Measurements from ENCODE around the gene FNBP1L. TPM values are rescaled to one million over a fixed set of nuclear protein-coding genes. Genes with fewer than 3 reads are reported as not detected.
"Not testable (repeated sequence)": the region's sequence is repeated elsewhere in the genome, so short reads cannot be mapped to it uniquely, and the experiment has no call there.

The FNBP1L gene
- total RNA-seq, 1 experiment from 2014 or later: 21.4 TPM

DNA sequence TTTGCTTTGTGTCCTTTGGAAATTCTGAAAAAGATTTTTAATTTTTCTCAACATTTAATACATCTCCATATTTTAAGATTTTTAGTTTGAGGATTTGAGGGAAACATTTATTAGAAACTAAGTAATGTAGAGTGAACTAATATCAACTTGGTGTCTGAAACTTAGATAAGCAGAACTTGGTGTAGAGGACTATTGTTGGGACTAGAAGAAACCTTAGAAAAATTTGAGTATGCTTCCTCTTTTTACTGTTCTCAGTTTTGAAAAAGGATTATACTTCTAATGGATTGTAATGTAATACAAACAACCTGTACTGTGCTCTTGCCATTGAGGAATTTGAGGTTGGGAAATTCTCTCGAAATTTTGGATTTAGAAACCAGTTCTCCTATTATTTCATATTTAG, 2.4 kb downstream of the FNBP1L start:
- peaks cover 5% of the 10 kb centered on the region; the same call in 1 of the 2 replicates for H3K27me3 ChIP-seq (replicated peaks)
- H3K4me3 ChIP-seq: no peak overlapping the region
- no peak for DNase-seq (ENCODE audit: low read depth in 1 of 2, low spot score in 2 of 2)
- peaks cover 8% of the 10 kb centered on the region for H3K4me1 ChIP-seq (replicated peaks)
- no peaks in the 10 kb centered on the region for H3K9me3 ChIP-seq (replicated peaks)
- H3K27ac ChIP-seq: no peak overlapping the region
- peaks cover 5% of the 10 kb centered on the region for H3K36me3 ChIP-seq

DNA sequence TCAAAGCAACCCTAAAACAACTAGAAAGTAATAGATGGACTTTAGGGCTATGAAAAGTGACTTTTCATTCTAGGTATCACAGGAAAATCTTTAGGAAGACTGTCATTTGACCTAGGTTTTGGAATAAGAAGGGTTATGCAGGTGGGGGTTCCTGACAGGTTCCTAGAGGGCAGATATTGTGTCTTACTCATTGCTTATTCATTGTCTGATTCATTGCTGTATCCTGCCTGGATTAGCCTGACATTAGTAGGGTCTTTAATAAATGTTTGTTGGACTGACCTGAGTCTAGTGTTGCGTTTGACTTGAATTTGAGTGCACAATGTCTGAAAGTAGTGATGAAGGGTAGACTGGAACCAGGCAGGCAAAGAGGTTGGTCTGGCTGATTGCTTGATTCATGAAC, 6.0 kb downstream of the FNBP1L start:
- peaks cover 5% of the 10 kb centered on the region; the same call in 1 of the 2 replicates for H3K27me3 ChIP-seq (replicated peaks)
- no peak overlapping the region for H3K27ac ChIP-seq
- H3K9me3 ChIP-seq (replicated peaks): no peaks in the 10 kb centered on the region
- peaks cover 6% of the 10 kb centered on the region for H3K4me1 ChIP-seq (replicated peaks)
- H3K4me3 ChIP-seq: no peak overlapping the region
- H3K36me3 ChIP-seq: no peaks in the 10 kb centered on the region
- DNase-seq (ENCODE audit: low read depth in 1 of 2, low spot score in 2 of 2): no peak

DNA sequence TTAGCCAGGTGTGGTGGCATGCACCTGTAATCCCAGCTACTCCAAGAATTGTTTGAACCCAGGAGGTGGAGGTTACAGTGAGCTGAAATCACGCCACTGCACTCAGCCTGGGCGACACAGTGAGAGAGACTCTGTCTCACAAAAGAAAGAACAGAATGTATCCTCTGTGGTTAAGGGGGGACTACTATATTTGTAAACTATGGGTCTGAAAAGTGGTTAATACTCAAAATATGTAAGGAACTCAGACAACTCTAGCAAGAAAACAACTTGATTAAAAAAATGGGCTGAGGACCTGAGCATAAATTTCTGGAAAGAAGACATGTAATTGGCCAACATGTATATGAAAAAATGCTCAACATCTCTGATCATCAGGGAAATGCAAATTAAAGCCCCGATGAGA, 11.2 kb downstream of the FNBP1L start:
- no peaks in the 10 kb centered on the region for H3K27me3 ChIP-seq (replicated peaks)
- H3K9me3 ChIP-seq (replicated peaks): no peaks in the 10 kb centered on the region
- no peak for DNase-seq (ENCODE audit: low read depth in 1 of 2, low spot score in 2 of 2)
- no peaks in the 10 kb centered on the region for H3K4me1 ChIP-seq (replicated peaks)
- no peaks in the 10 kb centered on the region for H3K36me3 ChIP-seq
- no peak overlapping the region for H3K27ac ChIP-seq
- H3K4me3 ChIP-seq: no peak overlapping the region

DNA sequence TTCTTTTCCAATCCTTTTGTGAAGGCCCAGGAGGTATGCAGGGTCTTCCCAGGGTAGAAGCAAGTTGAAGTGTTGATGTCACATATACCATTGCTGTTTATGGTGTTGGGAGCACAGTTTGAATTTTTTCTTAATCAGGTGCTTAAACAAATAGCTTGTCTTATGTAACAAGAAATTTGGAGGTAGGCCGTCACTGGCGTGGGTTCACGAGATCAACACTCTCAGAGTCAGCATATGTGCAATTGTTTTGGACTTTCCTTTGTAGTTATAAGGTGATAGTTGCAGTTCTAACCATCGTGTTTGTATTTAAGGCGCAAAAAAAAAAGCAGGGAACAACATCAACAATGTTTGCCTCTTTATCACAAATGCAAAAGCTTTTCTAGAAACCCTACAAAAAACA, 13.3 kb downstream of the FNBP1L start:
- no peak for DNase-seq (ENCODE audit: low read depth in 1 of 2, low spot score in 2 of 2)
- Histone ChIP-seq H3K27me3 (replicated peaks) (no peaks in the 10 kb centered on the region), H3K36me3 (no peaks in the 10 kb centered on the region), H3K4me1 (replicated peaks) (no peaks in the 10 kb centered on the region), H3K27ac (no peak overlapping the region), H3K9me3 (replicated peaks) (no peaks in the 10 kb centered on the region), H3K4me3 (no peak overlapping the region)

DNA sequence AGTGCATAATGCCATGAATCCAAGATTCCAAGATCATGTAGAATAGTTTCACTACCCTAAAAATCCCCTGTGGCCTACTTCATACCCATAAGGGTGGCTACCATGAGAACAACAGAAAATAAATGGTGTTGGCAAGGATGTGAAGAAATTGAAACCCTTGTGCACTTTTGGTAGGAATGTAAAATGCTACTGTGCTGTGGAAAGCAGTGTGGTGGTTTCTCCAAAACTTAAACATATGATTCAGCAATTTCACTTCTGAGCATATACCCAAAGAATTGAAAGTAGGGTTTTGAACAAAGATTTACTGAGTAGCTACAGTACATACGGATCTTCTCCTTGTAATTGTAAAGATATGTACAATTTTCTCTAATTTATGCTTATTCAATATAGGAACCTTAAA, 16.0 kb downstream of the FNBP1L start:
- H3K36me3 ChIP-seq: no peaks in the 10 kb centered on the region
- H3K4me3 ChIP-seq: no peak overlapping the region
- H3K27ac ChIP-seq: no peak overlapping the region
- no peaks in the 10 kb centered on the region for H3K27me3 ChIP-seq (replicated peaks)
- no peak for DNase-seq (ENCODE audit: low read depth in 1 of 2, low spot score in 2 of 2)
- no peaks in the 10 kb centered on the region for H3K4me1 ChIP-seq (replicated peaks)
- H3K9me3 ChIP-seq (replicated peaks): no peaks in the 10 kb centered on the region

DNA sequence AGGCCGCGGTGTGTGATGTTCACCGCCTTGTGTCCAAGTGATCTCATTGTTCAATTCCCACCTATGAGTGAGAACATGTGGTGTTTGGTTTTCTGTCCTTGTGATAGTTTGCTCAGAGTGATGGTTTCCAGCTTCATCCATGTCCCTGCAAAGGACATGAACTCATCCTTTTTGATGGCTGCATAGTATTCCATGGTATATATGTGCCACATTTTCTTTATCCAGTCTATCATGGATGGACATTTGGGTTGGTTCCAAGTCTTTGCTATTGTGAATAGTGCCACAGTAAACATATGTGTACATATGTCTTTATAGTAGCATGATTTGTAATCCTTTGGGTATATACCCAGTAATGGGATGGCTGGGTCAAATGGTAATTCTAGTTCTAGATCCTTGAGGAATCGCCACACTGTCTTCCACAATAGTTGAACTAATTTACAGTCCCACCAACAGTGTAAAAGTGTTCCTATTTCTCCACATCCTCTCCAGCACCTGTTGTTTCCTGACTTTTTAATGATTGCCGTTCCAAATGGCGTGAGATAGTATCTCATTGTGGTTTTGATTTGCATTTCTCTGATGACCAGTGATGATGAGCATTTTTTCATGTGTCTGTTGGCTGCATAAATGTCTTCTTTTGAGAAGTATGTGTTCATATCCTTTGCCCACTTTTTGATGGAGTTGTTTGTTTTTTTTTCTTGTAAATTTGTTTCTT, 17.6 kb downstream of the FNBP1L start:
- H3K36me3 ChIP-seq; H3K4me1 ChIP-seq (replicated peaks); H3K27me3 ChIP-seq (replicated peaks); H3K27ac ChIP-seq; H3K4me3 ChIP-seq; DNase-seq (ENCODE audit: low read depth in 1 of 2, low spot score in 2 of 2); H3K9me3 ChIP-seq (replicated peaks): not testable (repeated sequence)

DNA sequence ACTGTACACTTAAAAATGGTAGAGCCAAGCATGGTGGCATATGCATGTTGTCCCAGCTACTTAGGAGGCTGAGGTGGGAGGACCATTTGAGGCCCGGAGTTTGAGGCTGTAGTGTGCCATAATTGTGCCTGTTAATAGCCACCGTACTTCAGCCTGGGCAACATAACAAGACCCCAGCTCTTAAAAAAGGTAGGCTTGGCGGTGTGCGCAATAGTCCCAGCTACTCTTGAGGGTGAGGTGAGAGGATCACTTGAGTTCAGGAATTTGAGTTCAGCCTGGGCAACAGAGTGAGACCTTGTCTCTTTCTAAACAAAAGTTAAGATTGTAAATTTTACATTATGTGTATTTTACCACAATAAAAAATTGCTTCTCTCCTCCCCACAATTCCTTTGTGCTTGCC, 19.7 kb downstream of the FNBP1L start:
- Histone ChIP-seq H3K27ac (no peak overlapping the region), H3K4me3 (no peak overlapping the region), H3K9me3 (replicated peaks) (no peaks in the 10 kb centered on the region), H3K36me3 (no peaks in the 10 kb centered on the region), H3K4me1 (replicated peaks) (no peaks in the 10 kb centered on the region), H3K27me3 (replicated peaks) (no peaks in the 10 kb centered on the region)
- DNase-seq (ENCODE audit: low read depth in 1 of 2, low spot score in 2 of 2): no peak

DNA sequence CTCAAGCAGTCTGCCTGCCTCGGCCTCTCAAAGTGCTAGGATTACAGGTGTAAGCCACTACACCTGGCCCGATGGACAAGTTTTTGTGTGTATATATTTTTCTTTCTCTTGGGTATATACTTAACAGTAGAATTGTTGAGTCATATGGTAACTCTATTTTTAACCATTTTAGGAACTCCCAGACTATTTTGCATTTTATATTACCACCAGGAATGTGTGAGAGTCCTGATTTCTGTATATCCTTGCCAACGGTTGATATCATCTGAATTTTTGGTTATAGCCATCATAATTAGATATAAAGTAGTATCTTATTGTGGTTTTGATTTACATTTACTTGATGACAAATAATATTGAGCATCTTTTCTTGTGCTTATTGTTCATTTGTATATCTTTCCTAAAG, 20.7 kb downstream of the FNBP1L start:
- H3K4me3 ChIP-seq: no peak overlapping the region
- no peak for DNase-seq (ENCODE audit: low read depth in 1 of 2, low spot score in 2 of 2)
- no peaks in the 10 kb centered on the region for H3K9me3 ChIP-seq (replicated peaks)
- no peaks in the 10 kb centered on the region for H3K36me3 ChIP-seq
- no peaks in the 10 kb centered on the region for H3K27me3 ChIP-seq (replicated peaks)
- H3K4me1 ChIP-seq (replicated peaks): no peaks in the 10 kb centered on the region
- H3K27ac ChIP-seq: no peak overlapping the region

DNA sequence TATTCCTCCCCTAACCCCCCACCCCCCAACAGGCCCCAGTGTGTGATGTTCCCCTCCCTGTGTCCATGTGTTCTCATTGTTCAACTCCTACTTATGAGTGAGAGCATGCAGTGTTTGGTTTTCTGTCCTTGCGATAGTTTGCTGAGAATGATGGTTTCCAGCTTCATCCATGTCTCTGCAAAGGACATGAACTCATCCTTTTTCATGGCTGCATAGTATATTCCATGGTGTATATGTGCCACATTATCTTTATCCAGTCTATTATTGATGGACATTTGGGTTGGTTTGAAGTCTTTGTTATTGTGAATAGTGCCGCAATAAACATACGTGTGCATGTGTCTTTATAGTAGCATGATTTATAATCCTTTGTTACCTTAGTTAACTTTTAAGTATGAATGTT, 21.3 kb downstream of the FNBP1L start:
- H3K4me3 ChIP-seq; H3K4me1 ChIP-seq (replicated peaks); H3K36me3 ChIP-seq; H3K9me3 ChIP-seq (replicated peaks); H3K27me3 ChIP-seq (replicated peaks); H3K27ac ChIP-seq; DNase-seq (ENCODE audit: low read depth in 1 of 2, low spot score in 2 of 2): not testable (repeated sequence)

DNA sequence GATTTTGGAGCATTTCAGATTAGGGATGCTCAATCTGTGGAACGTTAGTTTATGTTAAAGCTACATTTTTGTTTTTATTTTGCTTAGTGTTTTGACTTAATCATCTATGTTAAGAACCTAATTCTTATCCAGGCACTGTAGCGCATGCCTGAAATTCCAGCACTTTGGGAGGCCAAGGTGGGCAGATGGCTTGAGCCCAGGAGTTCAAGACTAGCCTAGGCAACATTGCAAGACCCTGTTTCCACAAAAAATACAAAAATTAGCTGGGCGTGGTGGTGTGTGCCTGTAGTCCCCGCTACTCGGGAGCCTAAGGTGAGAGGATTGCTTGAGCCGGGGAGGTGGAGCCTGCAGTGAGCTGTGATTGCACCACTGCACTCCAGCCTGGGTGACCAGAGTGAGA, 23.4 kb downstream of the FNBP1L start:
- no peak overlapping the region for H3K27ac ChIP-seq
- no peaks in the 10 kb centered on the region for H3K4me1 ChIP-seq (replicated peaks)
- H3K9me3 ChIP-seq (replicated peaks): no peaks in the 10 kb centered on the region
- no peaks in the 10 kb centered on the region for H3K27me3 ChIP-seq (replicated peaks)
- no peak overlapping the region for H3K4me3 ChIP-seq
- no peak for DNase-seq (ENCODE audit: low read depth in 1 of 2, low spot score in 2 of 2)
- H3K36me3 ChIP-seq: no peaks in the 10 kb centered on the region

DNA sequence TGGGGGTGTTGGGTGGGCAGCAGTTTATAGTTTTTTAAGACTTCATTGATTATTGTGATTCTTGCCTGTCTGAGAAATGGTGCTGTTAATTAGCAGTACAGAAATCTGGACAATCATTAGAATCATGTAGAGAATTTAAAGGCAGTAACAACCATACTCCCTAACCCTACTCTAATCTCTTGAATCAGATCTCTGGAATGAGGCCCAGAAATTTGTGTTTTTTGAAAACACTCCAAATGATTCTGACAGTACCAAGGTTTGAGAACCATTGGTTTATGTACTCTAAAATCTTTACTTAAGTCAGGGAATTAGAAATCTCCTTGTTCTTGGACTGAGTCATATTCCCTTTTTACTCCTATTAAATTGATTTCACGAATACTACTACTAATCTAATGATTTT, 24.0 kb downstream of the FNBP1L start:
- no peak for DNase-seq (ENCODE audit: low read depth in 1 of 2, low spot score in 2 of 2)
- no peak overlapping the region for H3K4me3 ChIP-seq
- H3K9me3 ChIP-seq (replicated peaks): no peaks in the 10 kb centered on the region
- no peak overlapping the region for H3K27ac ChIP-seq
- no peaks in the 10 kb centered on the region for H3K36me3 ChIP-seq
- no peaks in the 10 kb centered on the region for H3K27me3 ChIP-seq (replicated peaks)
- H3K4me1 ChIP-seq (replicated peaks): no peaks in the 10 kb centered on the region

DNA sequence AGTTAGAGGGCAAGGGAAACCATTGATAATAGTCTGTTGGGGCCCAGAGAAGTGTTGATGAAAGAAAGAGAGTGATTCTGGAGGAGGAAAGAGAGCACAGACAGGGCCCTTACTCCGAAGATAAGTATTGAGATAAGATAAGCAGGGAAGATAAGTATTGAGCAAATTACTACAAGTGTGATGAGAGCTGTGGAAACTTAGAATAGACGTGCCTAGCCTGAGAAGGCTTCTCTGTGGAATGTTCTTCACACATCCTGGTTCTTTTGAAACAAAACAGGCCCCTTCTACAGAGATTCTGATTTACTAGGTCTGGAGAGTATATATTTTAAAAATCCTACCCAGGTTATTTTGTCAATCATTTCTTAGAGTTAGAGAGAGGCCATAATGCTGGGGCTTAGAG, 26.4 kb downstream of the FNBP1L start:
- no peak overlapping the region for H3K4me3 ChIP-seq

DNA sequence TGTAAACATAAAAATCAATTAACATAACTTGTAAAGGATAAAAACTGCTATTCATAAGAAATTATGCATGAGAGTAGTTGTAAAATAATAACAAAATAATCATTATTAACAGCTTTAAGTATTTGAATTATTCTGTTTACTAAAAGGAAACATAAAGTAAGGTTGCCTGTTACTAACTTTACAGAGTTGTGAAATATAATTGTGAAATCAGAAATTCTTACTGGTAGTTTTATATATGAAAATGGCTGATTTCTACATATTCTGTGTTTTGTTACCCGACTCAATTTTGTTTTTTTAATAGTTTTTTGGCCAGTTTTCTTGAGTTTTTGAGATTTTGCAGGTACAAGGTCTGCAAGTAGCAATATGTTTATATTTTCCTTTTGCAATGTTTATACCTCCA, 27.8 kb downstream of the FNBP1L start:
- Histone ChIP-seq H3K9me3 (replicated peaks) (peaks cover 11% of the 10 kb centered on the region), H3K36me3 (no peaks in the 10 kb centered on the region), H3K4me3 (no peak overlapping the region), H3K27me3 (replicated peaks) (no peaks in the 10 kb centered on the region), H3K27ac (no peak overlapping the region), H3K4me1 (replicated peaks) (no peaks in the 10 kb centered on the region)
- DNase-seq (ENCODE audit: low read depth in 1 of 2, low spot score in 2 of 2): no peak

More for the DNA sequence above, 26.4 kb downstream of the FNBP1L start:
- Histone ChIP-seq H3K4me1 (replicated peaks) (no peaks in the 10 kb centered on the region), H3K27ac (no peak overlapping the region), H3K9me3 (replicated peaks) (peaks cover 10% of the 10 kb centered on the region), H3K27me3 (replicated peaks) (no peaks in the 10 kb centered on the region), H3K36me3 (no peaks in the 10 kb centered on the region)
- DNase-seq (ENCODE audit: low read depth in 1 of 2, low spot score in 2 of 2): no peak

DNA sequence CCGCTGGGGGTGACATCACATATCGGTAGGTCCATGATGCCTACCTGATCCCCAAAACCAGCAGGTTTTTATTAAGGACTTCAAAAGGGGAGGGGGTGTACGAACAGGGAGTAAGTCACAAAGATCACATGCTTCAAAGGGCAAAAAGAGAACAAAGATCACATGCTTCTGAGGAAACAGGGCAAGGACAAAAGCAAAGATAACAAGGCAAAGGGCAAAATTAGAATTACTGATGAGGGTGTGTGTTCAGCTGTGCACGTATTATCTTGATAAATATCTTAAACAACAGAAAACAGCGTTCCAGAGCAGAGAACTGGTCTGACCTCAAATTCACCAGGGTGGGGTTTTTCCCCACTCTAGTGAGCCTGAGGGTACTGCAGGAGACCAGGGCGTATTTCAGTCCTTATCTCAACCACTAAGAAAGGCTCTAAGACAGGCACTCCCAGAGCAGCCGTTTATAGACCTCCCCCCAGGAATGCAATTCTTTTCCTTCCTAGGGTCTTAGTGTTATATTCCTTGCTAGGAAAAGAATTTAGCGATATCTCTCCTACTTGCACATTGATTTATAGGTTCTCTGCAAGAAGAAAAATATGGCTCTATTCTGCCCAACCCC, 31.3 kb downstream of the FNBP1L start:
- H3K36me3 ChIP-seq; DNase-seq (ENCODE audit: low read depth in 1 of 2, low spot score in 2 of 2); H3K27me3 ChIP-seq (replicated peaks); H3K4me3 ChIP-seq; H3K4me1 ChIP-seq (replicated peaks); H3K27ac ChIP-seq: not testable (repeated sequence)
- peaks cover 11% of the 10 kb centered on the region for H3K9me3 ChIP-seq (replicated peaks)

DNA sequence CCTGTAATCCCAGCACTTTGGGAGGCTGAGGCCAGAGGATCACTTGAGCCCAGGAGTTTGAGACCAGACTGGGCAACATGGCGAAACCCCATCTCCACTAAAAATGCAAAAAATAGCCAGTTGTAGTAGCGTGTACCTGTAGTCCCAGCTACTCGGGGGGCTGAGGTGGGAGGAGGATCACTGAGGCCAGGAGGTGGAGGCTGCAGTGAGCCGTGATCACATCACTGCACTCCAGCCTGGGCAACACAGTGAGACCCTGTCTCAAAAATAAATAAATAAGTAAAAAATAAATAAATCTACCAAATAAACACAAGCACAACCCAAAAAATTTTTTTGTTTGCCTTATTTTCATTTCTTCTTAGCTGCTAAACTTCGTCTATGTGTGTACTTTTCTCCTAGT, 34.0 kb downstream of the FNBP1L start:
- not testable (repeated sequence) for DNase-seq (ENCODE audit: low read depth in 1 of 2, low spot score in 2 of 2); H3K27ac ChIP-seq; H3K27me3 ChIP-seq (replicated peaks); H3K4me1 ChIP-seq (replicated peaks); H3K4me3 ChIP-seq; H3K36me3 ChIP-seq
- peaks cover 11% of the 10 kb centered on the region for H3K9me3 ChIP-seq (replicated peaks)

All from SJSA1 (cell line).